MM.1S (cell line): Measurements from ENCODE around the gene ASB6.

Source experiments
- DNase-seq: peaks from one replicate; pipeline ENCODE4 v3.0.0-alpha.2; 2015
- H2AFZ ChIP-seq: fragments of 300-600 bp; sonication (generic); 2 replicates; pipeline ENCODE4 v1.6.0; 2016; ENCODE audit warnings: antibody characterized with exemption, low read length
- H3F3A ChIP-seq: fragments of 300-600 bp; sonication (generic); 2 replicates; pipeline ENCODE4 v1.6.1; 2016; ENCODE audit warnings: mild to moderate bottlenecking, antibody characterized with exemption, low read length, moderate library complexity, mixed read lengths; ENCODE audit not compliant: insufficient read depth
- H3K27ac ChIP-seq: fragments of 300-600 bp; sonication (generic); 2 replicates; pipeline ENCODE4 v1.5.1; 2016; ENCODE audit warnings: mild to moderate bottlenecking, low read length
- H3K27me3 ChIP-seq: fragments of 300-600 bp; sonication (generic); replicated peaks from 2 replicates; pipeline ENCODE4 v1.6.0; 2016; ENCODE audit warnings: low read length; ENCODE audit not compliant: insufficient read depth
- H3K36me3 ChIP-seq: fragments of 300-600 bp; sonication (generic); replicated peaks from 2 replicates; pipeline ENCODE4 v1.6.1; 2016; ENCODE audit warnings: mild to moderate bottlenecking, low read length, mixed read lengths; ENCODE audit not compliant: insufficient read depth
- H3K4me1 ChIP-seq: fragments of 300-600 bp; sonication (generic); 2 replicates; pipeline ENCODE4 v1.6.1; 2016; ENCODE audit warnings: low read length, mixed read lengths
- H3K4me2 ChIP-seq: fragments of 300-600 bp; sonication (generic); 2 replicates; pipeline ENCODE4 v1.6.0; 2016; ENCODE audit warnings: low read depth, low read length
- H3K4me3 ChIP-seq: fragments of 300-600 bp; sonication (generic); 2 replicates; pipeline ENCODE4 v1.5.1; 2016; ENCODE audit warnings: low read length, mixed read lengths
- H3K79me2 ChIP-seq: fragments of 300-600 bp; sonication (generic); 2 replicates; pipeline ENCODE4 v1.6.1; 2016; ENCODE audit warnings: mixed run types, low read length, mixed read lengths
- H3K9ac ChIP-seq: fragments of 300-600 bp; sonication (generic); 2 replicates; pipeline ENCODE4 v1.6.1; 2016; ENCODE audit warnings: low read length, mixed read lengths
- H3K9me2 ChIP-seq: fragments of 300-600 bp; sonication (generic); replicated peaks from 2 replicates; pipeline ENCODE4 v1.6.1; 2016; ENCODE audit warnings: mild to moderate bottlenecking, low read length, mixed read lengths; ENCODE audit not compliant: insufficient read depth
- H3K9me3 ChIP-seq: fragments of 300-600 bp; sonication (generic); replicated peaks from 2 replicates; pipeline ENCODE4 v1.6.1; 2016; ENCODE audit warnings: mild to moderate bottlenecking, low read length, mixed read lengths; ENCODE audit not compliant: insufficient read depth
- H4K20me1 ChIP-seq: fragments of 300-600 bp; sonication (generic); 2 replicates; pipeline ENCODE4 v1.6.1; 2016; ENCODE audit warnings: mild to moderate bottlenecking, low read length, moderate library complexity, mixed read lengths; ENCODE audit not compliant: insufficient read depth
- CTCF ChIP-seq: fragments of 300-600 bp; sonication (generic); IDR thresholded peaks from 2 replicates; pipeline ENCODE4 v1.5.1; 2016; ENCODE audit warnings: antibody characterized with exemption, low read length, mixed read lengths
- EZH2 ChIP-seq: fragments of 300-600 bp; sonication (generic); optimal IDR thresholded peaks from 2 replicates; pipeline ENCODE3; 2017; ENCODE audit warnings: low read depth, mild to moderate bottlenecking, antibody characterized with exemption, low read length, mixed read lengths
- EZH2phosphoT487 ChIP-seq: fragments of 300-600 bp; sonication (generic); IDR thresholded peaks from 2 replicates; pipeline ENCODE4 v1.6.1; 2018; ENCODE audit warnings: antibody characterized with exemption, low read length

Gene ASB6

GRCh38 chr9:129586245-129586644, 55.7 kb downstream of the ASB6 start:
- no peak for TF ChIP-seq CTCF
- TF ChIP-seq EZH2: no peak
- no peak for TF ChIP-seq EZH2phosphoT487
- no peaks in the 10 kb centered on the region for H3K79me2 ChIP-seq
- no peak overlapping the region for H3K9ac ChIP-seq
- H3K27me3 ChIP-seq: no peaks in the 10 kb centered on the region; the same call in 1 of the 2 replicates
- peaks cover 28% of the 10 kb centered on the region for H3K4me1 ChIP-seq
- H3F3A ChIP-seq: no peaks in the 10 kb centered on the region
- no peaks in the 10 kb centered on the region for H3K9me3 ChIP-seq
- H2AFZ ChIP-seq: no peak overlapping the region
- H3K4me2 ChIP-seq: no peak overlapping the region
- H3K9me2 ChIP-seq: no peaks in the 10 kb centered on the region
- H3K36me3 ChIP-seq: no peaks in the 10 kb centered on the region
- no peaks in the 10 kb centered on the region for H4K20me1 ChIP-seq
- DNase-seq: no peak
- H3K27ac ChIP-seq: no peak overlapping the region
- no peak overlapping the region for H3K4me3 ChIP-seq

- Histone ChIP-seq H3K36me3 (no peaks in the 10 kb centered on the region), H3K9me2 (no peaks in the 10 kb centered on the region), H3K4me3 (no peak overlapping the region), H3K27me3 (no peaks in the 10 kb centered on the region; the same call in 1 of the 2 replicates), H3K27ac (no peak overlapping the region), H3K9me3 (no peaks in the 10 kb centered on the region), H3F3A (no peaks in the 10 kb centered on the region), H3K9ac (no peak overlapping the region), H3K79me2 (no peaks in the 10 kb centered on the region), H3K4me2 (no peak overlapping the region), H4K20me1 (no peaks in the 10 kb centered on the region), H2AFZ (no peak overlapping the region), H3K4me1 (peaks cover 37% of the 10 kb centered on the region)
- no peak for TF ChIP-seq EZH2
- no peak for TF ChIP-seq CTCF
- TF ChIP-seq EZH2phosphoT487: no peak
- no peak for DNase-seq
Measured at GRCh38 chr9:129585352-129585751, 56.6 kb downstream of the ASB6 start.
